Tibial nerve (tissue), 4 donors: Measurements from ENCODE around the gene WDFY3. TPM values are rescaled to one million over a fixed set of nuclear protein-coding genes. Genes with fewer than 3 reads are reported as not detected.

Source experiments
- DNase-seq, 2 donors: peaks; one replicate each; pipeline ENCODE4 v3.0.0-alpha.2; 2019; ENCODE audit warnings: low spot score in 2 of 2
- H3K27ac ChIP-seq, 4 donors: fragments of 200-600 bp; sonication (generic) in 3 of 4; one replicate each; pipeline ENCODE4 v1.5.1; 2017 to 2019; ENCODE audit warnings: mild to moderate bottlenecking in 1 of 4
- H3K27me3 ChIP-seq, 2 donors: fragments of 200-600 bp; sonication (generic) in 1 of 2; one replicate each; pipeline versions ENCODE4 v1.5.1 to v1.6.0; 2017 to 2019
- H3K36me3 ChIP-seq, 3 donors: fragments of 200-600 bp; sonication (generic); one replicate each; pipeline ENCODE4 v1.5.1; 2018 to 2019
- H3K4me1 ChIP-seq, 4 donors: fragments of 200-600 bp; sonication (generic) in 3 of 4; one replicate each; pipeline ENCODE4 v1.5.1; 2017 to 2019
- H3K4me3 ChIP-seq, 4 donors: fragments of 200-600 bp; sonication (generic) in 3 of 4; one replicate each; pipeline ENCODE4 v1.5.1; 2017 to 2019; ENCODE audit warnings: mild to moderate bottlenecking in 1 of 4, moderate library complexity in 1 of 4
- H3K9me3 ChIP-seq, 4 donors: fragments of 200-600 bp; sonication (generic) in 3 of 4; one replicate each; pipeline ENCODE4 v1.5.1; 2017 to 2019
- EP300 ChIP-seq, 2 donors: sonication (generic); formaldehyde crosslinking; IDR thresholded peaks; one replicate each; pipeline ENCODE4 v1.6.1; 2017; ENCODE audit warnings: antibody characterized with exemption in 2 of 2, mild to moderate bottlenecking in 1 of 2
- POLR2A ChIP-seq, 2 donors: fragments of 450-650 bp; IDR thresholded peaks; one replicate each; pipeline ENCODE4 v1.6.1; 2017; ENCODE audit warnings: antibody characterized with exemption in 2 of 2, mild to moderate bottlenecking in 2 of 2, moderate library complexity in 2 of 2
- WGBS, 2 donors: methylation state at CpG; one replicate each; pipeline ENCODE4 v1.1.5; 2018; 5-methylcytosine and 5-hydroxymethylcytosine counted together
- total RNA-seq, 4 donors: library from RNA; depleted of rRNA; stranded (reverse); fragments of >200 nt; gene quantifications; one replicate each; pipeline ENCODE4 v1.1.0, GENCODE V29; 2016
- TF ChIP-seq, protein P1 (sequence below), 5 experiments: fragments of 200-600 bp in 3 of 5; fragments of 450-650 bp in 2 of 5; sonication (generic) in 3 of 5; IDR thresholded peaks; one replicate each; pipeline ENCODE4 v1.5.1; 2016 to 2019; ENCODE audit warnings: antibody characterized with exemption in 5 of 5, mild to moderate bottlenecking in 3 of 5, moderate library complexity in 2 of 5

The WDFY3 gene
- total RNA-seq, 4 donors from 2014 or later, result 79.4 to 172 (median 116) TPM

DNA sequence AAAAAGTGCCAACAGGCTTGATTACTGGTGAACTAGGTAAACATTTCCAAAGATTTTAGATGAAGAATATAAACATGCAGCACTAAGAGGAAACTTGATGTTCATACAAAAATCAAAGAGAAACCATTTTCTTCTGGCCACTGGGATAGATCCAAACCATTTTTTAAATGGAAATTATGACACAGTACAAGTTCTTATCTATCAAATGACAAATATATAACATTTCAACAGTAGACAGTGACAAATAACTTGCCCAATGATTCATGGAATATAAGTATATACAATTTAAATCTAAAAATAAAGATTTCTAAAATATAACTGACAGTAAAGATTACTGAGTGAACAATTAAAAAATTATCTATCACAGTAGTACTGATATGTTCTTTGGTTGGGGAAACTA lies 232.5 kb downstream of the WDFY3 start:
- Histone ChIP-seq H3K27ac (no peak overlapping the region), H3K4me3 (no peak overlapping the region), H3K36me3 (peaks cover 0 to 81% (median 0%) of the 10 kb centered on the region in 3 donors), H3K9me3 (no peaks in the 10 kb centered on the region), H3K27me3 (no peaks in the 10 kb centered on the region), H3K4me1 (no peaks in the 10 kb centered on the region)
- TF ChIP-seq, protein P1, sequence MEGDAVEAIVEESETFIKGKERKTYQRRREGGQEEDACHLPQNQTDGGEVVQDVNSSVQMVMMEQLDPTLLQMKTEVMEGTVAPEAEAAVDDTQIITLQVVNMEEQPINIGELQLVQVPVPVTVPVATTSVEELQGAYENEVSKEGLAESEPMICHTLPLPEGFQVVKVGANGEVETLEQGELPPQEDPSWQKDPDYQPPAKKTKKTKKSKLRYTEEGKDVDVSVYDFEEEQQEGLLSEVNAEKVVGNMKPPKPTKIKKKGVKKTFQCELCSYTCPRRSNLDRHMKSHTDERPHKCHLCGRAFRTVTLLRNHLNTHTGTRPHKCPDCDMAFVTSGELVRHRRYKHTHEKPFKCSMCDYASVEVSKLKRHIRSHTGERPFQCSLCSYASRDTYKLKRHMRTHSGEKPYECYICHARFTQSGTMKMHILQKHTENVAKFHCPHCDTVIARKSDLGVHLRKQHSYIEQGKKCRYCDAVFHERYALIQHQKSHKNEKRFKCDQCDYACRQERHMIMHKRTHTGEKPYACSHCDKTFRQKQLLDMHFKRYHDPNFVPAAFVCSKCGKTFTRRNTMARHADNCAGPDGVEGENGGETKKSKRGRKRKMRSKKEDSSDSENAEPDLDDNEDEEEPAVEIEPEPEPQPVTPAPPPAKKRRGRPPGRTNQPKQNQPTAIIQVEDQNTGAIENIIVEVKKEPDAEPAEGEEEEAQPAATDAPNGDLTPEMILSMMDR (IDR thresholded peaks at IDR 0.05), result no peak
- no peak for TF ChIP-seq EP300 (IDR thresholded peaks at IDR 0.05)
- TF ChIP-seq POLR2A (IDR thresholded peaks at IDR 0.05), result no peak
- DNase-seq, result no peak

DNA sequence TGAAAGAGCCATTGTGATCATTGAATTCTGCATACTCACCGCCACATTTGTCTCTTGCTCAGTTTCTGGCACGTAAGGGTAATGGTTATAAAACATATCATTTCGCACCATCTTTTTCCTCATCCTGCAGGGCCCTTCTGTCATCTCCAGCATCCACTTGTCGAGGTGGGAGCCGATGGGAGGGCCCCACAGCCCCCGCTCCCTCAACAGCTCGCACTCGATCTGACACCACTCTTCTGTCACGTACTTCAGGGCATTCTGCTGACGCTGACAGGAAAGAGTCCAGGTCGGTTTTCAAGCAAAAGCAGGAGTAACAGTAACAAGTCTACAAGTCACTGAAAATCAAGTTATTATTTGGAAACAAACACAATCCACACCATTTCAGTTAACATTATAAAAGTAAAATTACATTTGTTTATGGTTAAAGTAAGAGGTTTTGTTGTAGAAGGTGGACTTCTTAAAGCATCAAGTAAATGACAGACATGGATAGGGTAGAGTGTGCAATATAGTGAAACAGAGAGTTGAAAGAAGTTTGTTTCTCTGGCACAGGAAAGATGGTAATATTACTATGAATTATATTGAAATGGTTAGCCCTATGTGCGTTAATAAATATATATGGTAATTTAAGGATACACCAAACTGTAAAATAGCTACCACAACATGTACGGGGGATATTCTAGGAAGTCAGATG lies 233.0 kb downstream of the WDFY3 start:
- Histone ChIP-seq H3K4me3 (no peak overlapping the region), H3K27me3 (no peaks in the 10 kb centered on the region), H3K9me3 (no peaks in the 10 kb centered on the region), H3K36me3 (peaks cover 0 to 75% (median 0%) of the 10 kb centered on the region in 3 donors), H3K27ac (no peak overlapping the region), H3K4me1 (no peaks in the 10 kb centered on the region)
- DNase-seq, result no peak
- 89 to 90% methylated on average over 13 of the region's 13 CpGs for WGBS, 2 donors
- TF ChIP-seq EP300 (IDR thresholded peaks at IDR 0.05) (no peak), POLR2A (IDR thresholded peaks at IDR 0.05) (no peak)

DNA sequence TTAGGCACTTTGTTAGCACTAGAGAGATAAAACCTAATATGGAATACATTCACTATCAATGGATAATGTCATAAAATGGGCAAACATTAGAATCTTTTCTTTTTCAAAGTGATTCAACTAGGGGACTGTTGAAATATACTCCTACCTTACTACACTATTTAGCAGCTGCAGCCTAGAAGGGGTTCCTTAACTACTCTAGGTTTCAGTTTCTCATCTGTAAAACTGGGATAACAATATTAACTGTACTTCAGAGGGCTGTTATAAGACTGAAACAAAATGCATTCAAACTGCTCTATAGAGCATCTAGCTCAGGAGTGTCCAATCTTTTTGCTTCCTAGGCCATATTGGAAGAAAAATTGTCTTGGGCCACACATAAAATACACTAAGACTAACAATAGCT lies 236.1 kb downstream of the WDFY3 start:
- TF ChIP-seq POLR2A (IDR thresholded peaks at IDR 0.05) (no peak), EP300 (IDR thresholded peaks at IDR 0.05) (no peak)
- TF ChIP-seq, protein P1 (IDR thresholded peaks at IDR 0.05), result no peak
- Histone ChIP-seq H3K27me3 (no peaks in the 10 kb centered on the region), H3K4me3 (no peak overlapping the region), H3K27ac (no peak overlapping the region), H3K36me3 (peaks cover 0 to 48% (median 0%) of the 10 kb centered on the region in 3 donors), H3K9me3 (no peaks in the 10 kb centered on the region), H3K4me1 (no peaks in the 10 kb centered on the region)
- no peak for DNase-seq

DNA sequence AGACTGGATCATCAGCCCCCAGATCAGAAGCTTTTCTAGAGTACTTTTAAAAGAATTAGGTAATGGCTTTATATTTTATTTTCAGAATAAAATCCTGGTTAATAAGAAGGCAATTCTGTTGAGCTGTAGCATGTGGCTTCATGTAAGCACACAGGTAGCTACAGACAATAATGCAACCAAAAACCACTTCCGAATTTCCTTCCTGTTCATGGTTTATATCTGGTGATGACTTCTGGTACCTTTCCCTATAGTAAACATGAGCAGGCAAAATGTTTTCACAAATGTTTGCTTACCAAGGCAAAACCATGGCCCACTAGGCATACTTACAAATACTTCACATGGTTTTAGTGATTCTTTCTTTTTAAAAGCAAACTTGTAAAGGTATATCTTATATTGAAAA lies 239.0 kb downstream of the WDFY3 start:
- no peaks in the 10 kb centered on the region for H3K9me3 ChIP-seq
- TF ChIP-seq, protein P1 (IDR thresholded peaks at IDR 0.05), result no peak
- TF ChIP-seq POLR2A (IDR thresholded peaks at IDR 0.05) (no peak), EP300 (IDR thresholded peaks at IDR 0.05) (no peak)
- H3K4me1 ChIP-seq, result no peaks in the 10 kb centered on the region
- 88% methylated on average over 1 of the region's 1 CpG for WGBS, 2 donors
- DNase-seq, result no peak
- no peaks in the 10 kb centered on the region for H3K27me3 ChIP-seq
- peaks cover 0 to 43% (median 0%) of the 10 kb centered on the region in 3 donors for H3K36me3 ChIP-seq
- no peak overlapping the region for H3K27ac ChIP-seq
- H3K4me3 ChIP-seq, result no peak overlapping the region

DNA sequence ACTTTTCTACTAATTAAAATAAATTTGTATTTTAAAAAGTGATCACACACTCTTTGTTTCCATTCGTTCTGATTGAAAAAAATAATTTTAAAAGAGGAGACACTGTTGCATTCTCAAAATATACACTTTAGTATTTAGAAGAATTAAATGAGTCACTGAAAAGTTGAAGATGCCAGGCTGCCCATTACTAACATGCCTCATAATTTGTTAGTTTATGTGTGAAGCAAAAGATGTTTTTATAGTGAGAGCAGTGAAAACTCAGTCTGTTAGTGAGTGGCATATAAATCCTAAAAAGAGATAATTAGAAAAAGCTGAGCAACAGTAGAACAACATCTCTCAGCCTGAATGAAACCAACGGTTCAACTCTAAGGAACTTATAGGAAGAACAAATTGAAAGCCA lies 240.1 kb downstream of the WDFY3 start:
- TF ChIP-seq EP300 (IDR thresholded peaks at IDR 0.05) (no peak), POLR2A (IDR thresholded peaks at IDR 0.05) (no peak)
- TF ChIP-seq, protein P1 (IDR thresholded peaks at IDR 0.05), result no peak
- peaks cover 0 to 43% (median 2%) of the 10 kb centered on the region in 3 donors for H3K36me3 ChIP-seq
- no peaks in the 10 kb centered on the region for H3K4me1 ChIP-seq
- no peak overlapping the region for H3K27ac ChIP-seq
- H3K4me3 ChIP-seq, result no peak overlapping the region
- DNase-seq, result no peak
- H3K9me3 ChIP-seq, result no peaks in the 10 kb centered on the region
- H3K27me3 ChIP-seq, result no peaks in the 10 kb centered on the region
- 67 to 73% methylated on average over 2 of the region's 2 CpGs for WGBS, 2 donors
